Neural cell (in vitro differentiated cells): ENCODE measurements around the gene TMC6. TPM values are rescaled to one million over a fixed set of nuclear protein-coding genes. Genes with fewer than 3 reads are reported as not detected.

Experiments
- H2AFZ ChIP-seq: fragments of 200-600, 300-800 bp; sonication (generic), shearing (Covaris generic); 2 replicates; pipeline ENCODE4 v1.6.0; 2014; ENCODE audit warnings: low read depth, mild to moderate bottlenecking, antibody characterized with exemption, low read length, moderate library complexity
- H3F3A ChIP-seq: fragments of 200-600 bp; shearing (Covaris generic); 2 replicates; pipeline ENCODE4 v1.6.1; 2016; ENCODE audit warnings: mild to moderate bottlenecking, moderate library complexity, mixed read lengths, antibody characterized with exemption, low read length; ENCODE audit not compliant: insufficient read depth, poor library complexity, severe bottlenecking
- H3K27ac ChIP-seq: fragments of 200-600, 300-800 bp; sonication (generic), shearing (Covaris generic); 2 replicates; pipeline ENCODE4 v1.5.1; 2014; ENCODE audit warnings: mild to moderate bottlenecking, low read length, moderate library complexity
- H3K27me3 ChIP-seq: fragments of 300-800, 200-600 bp; sonication (generic), shearing (Covaris generic); 2 replicates; pipeline ENCODE4 v1.6.0; 2014; ENCODE audit warnings: mild to moderate bottlenecking, low read depth, low read length, moderate library complexity; ENCODE audit not compliant: insufficient read depth
- H3K36me3 ChIP-seq: fragments of 300-800, 200-600 bp; sonication (generic), shearing (Covaris generic); 2 replicates; pipeline ENCODE4 v1.5.1; 2014; ENCODE audit warnings: mild to moderate bottlenecking, antibody characterized with exemption, low read length, moderate library complexity; ENCODE audit not compliant: insufficient read depth
- H3K4me2 ChIP-seq: fragments of 300-800, 200-600 bp; sonication (generic), shearing (Covaris generic); 2 replicates; pipeline ENCODE4 v1.6.0; 2014; ENCODE audit warnings: mild to moderate bottlenecking, low read length
- H3K4me3 ChIP-seq: fragments of 300-800, 200-600 bp; sonication (generic), shearing (Covaris generic); 2 replicates; pipeline ENCODE4 v1.5.1; 2014; ENCODE audit warnings: mild to moderate bottlenecking, low read length, moderate library complexity
- H3K79me2 ChIP-seq: fragments of 200-600 bp; shearing (Covaris generic); replicated peaks from 2 replicates; pipeline ENCODE4 v1.6.0; 2014; ENCODE audit warnings: mild to moderate bottlenecking, low read length, moderate library complexity; ENCODE audit not compliant: insufficient read depth
- H3K9ac ChIP-seq: fragments of 300-800, 200-600 bp; sonication (generic), shearing (Covaris generic); 2 replicates; pipeline ENCODE4 v1.6.1; 2016; ENCODE audit warnings: mild to moderate bottlenecking, low read length, mixed read lengths
- H3K9me2 ChIP-seq: fragments of 200-600 bp; shearing (Covaris generic); 2 replicates; pipeline ENCODE4 v1.6.1; 2016; ENCODE audit warnings: mild to moderate bottlenecking, low read length, mixed read lengths; ENCODE audit not compliant: insufficient read depth
- H3K9me3 ChIP-seq: fragments of 200-600, 300-800 bp; sonication (generic), shearing (Covaris generic); 2 replicates; pipeline ENCODE4 v1.6.1; 2016; ENCODE audit warnings: mild to moderate bottlenecking, mixed run types, low read length, moderate library complexity, mixed read lengths
- H4K20me1 ChIP-seq: fragments of 200-600 bp; shearing (Covaris generic); 2 replicates; pipeline ENCODE4 v1.6.1; 2016; ENCODE audit warnings: mild to moderate bottlenecking, mixed run types; ENCODE audit not compliant: insufficient read depth
- EP300 ChIP-seq: fragments of 450-650 bp; conservative IDR thresholded peaks from 2 replicates; pipeline ENCODE4 v1.6.1; 2014; ENCODE audit warnings: antibody characterized with exemption, mild to moderate bottlenecking, moderate library complexity; ENCODE audit not compliant: poor library complexity, severe bottlenecking
- EZH2 ChIP-seq: fragments of 200-600, 300-800 bp; shearing (Covaris generic), sonication (generic); IDR thresholded peaks from 2 replicates; pipeline ENCODE4 v1.6.1; 2014; ENCODE audit warnings: antibody characterized with exemption, low read length, borderline replicate concordance, mild to moderate bottlenecking; ENCODE audit not compliant: insufficient read depth, poor library complexity, severe bottlenecking
- MXI1 ChIP-seq: fragments of 450-650 bp; conservative IDR thresholded peaks from 2 replicates; pipeline ENCODE4 v1.6.1; 2014; ENCODE audit warnings: antibody characterized with exemption, mild to moderate bottlenecking; ENCODE audit not compliant: poor library complexity, severe bottlenecking
- POLR2AphosphoS5 ChIP-seq: IDR thresholded peaks from 2 replicates; pipeline ENCODE4 v1.6.1; 2012
- RAD21 ChIP-seq: fragments of 450-650 bp; conservative IDR thresholded peaks from 2 replicates; pipeline ENCODE4 v1.6.1; 2014; ENCODE audit warnings: antibody characterized with exemption, mild to moderate bottlenecking, moderate library complexity
- SMC3 ChIP-seq: fragments of 450-650 bp; conservative IDR thresholded peaks from 2 replicates; pipeline ENCODE4 v1.6.1; 2014; ENCODE audit warnings: antibody characterized with exemption, mild to moderate bottlenecking, moderate library complexity; ENCODE audit not compliant: poor library complexity
- TAF1 ChIP-seq: IDR thresholded peaks from 2 replicates; pipeline ENCODE4 v1.6.1; 2012; ENCODE audit warnings: low read depth
- polyA plus RNA-seq: library from polyadenylated mRNA; depleted of rRNA; stranded (reverse); fragments of >200 nt; gene quantifications from 2 replicates; pipeline ENCODE4 v1.2.3, GENCODE V29; 2014
- TF ChIP-seq, protein P1 (sequence below): IDR thresholded peaks from 2 replicates; pipeline ENCODE4 v1.6.1; 2012; ENCODE audit warnings: borderline replicate concordance
- TF ChIP-seq, protein P2 (sequence below): fragments of 450-650 bp; IDR thresholded peaks from 2 replicates; pipeline ENCODE4 v1.5.1; 2014; ENCODE audit warnings: antibody characterized with exemption, mild to moderate bottlenecking, moderate library complexity; ENCODE audit not compliant: poor library complexity, severe bottlenecking

Gene TMC6
- polyA plus RNA-seq, 1 donor from 2014 or later, result 0.16 TPM

DNA sequence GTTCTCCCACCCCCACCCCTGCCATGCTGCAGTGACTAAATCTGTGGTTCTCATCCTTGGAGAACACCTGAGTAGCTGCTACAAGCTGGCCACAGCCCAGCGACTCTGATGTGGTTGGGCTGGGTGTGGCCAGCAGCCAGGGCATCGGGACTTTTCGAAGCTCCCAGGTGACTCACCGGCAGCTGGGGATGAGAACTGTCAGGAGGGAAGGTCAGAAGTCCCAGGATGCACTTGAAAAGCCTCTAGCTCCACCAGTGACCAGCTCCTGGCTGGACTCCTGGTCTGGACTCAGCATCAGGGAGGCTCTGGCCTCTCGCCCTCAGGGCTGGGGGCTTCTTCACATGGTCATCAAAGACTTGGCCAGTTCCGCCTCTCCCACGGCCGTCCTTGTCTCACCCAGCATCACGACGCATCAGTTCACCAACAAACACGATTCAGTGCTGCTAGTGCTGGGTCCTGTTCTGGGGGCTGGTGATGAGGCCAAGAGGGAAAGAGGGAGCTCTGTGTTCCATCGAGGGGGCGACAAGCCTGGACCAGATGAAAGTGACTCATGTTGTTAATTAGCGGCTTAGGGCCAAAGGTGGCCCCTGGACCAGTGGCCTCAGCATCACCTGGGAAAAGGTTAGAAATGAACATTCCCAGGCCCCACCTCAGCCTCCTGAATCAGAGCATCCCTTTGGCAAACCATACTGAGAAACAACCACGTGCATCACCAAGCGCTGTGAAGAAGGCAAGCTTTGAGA lies 13.7 kb upstream of the TMC6 start:
- H3F3A ChIP-seq, result no peaks in the 10 kb centered on the region
- H3K9ac ChIP-seq, result no peak overlapping the region
- H3K36me3 ChIP-seq, result no peaks in the 10 kb centered on the region
- H3K27me3 ChIP-seq, result no peaks in the 10 kb centered on the region
- TF ChIP-seq EP300, result no peak
- no peak for TF ChIP-seq TAF1
- TF ChIP-seq RAD21, result no peak
- no peak for TF ChIP-seq SMC3
- TF ChIP-seq, protein P1, sequence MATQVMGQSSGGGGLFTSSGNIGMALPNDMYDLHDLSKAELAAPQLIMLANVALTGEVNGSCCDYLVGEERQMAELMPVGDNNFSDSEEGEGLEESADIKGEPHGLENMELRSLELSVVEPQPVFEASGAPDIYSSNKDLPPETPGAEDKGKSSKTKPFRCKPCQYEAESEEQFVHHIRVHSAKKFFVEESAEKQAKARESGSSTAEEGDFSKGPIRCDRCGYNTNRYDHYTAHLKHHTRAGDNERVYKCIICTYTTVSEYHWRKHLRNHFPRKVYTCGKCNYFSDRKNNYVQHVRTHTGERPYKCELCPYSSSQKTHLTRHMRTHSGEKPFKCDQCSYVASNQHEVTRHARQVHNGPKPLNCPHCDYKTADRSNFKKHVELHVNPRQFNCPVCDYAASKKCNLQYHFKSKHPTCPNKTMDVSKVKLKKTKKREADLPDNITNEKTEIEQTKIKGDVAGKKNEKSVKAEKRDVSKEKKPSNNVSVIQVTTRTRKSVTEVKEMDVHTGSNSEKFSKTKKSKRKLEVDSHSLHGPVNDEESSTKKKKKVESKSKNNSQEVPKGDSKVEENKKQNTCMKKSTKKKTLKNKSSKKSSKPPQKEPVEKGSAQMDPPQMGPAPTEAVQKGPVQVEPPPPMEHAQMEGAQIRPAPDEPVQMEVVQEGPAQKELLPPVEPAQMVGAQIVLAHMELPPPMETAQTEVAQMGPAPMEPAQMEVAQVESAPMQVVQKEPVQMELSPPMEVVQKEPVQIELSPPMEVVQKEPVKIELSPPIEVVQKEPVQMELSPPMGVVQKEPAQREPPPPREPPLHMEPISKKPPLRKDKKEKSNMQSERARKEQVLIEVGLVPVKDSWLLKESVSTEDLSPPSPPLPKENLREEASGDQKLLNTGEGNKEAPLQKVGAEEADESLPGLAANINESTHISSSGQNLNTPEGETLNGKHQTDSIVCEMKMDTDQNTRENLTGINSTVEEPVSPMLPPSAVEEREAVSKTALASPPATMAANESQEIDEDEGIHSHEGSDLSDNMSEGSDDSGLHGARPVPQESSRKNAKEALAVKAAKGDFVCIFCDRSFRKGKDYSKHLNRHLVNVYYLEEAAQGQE, result no peak
- TF ChIP-seq MXI1, result no peak
- TF ChIP-seq, protein P2, sequence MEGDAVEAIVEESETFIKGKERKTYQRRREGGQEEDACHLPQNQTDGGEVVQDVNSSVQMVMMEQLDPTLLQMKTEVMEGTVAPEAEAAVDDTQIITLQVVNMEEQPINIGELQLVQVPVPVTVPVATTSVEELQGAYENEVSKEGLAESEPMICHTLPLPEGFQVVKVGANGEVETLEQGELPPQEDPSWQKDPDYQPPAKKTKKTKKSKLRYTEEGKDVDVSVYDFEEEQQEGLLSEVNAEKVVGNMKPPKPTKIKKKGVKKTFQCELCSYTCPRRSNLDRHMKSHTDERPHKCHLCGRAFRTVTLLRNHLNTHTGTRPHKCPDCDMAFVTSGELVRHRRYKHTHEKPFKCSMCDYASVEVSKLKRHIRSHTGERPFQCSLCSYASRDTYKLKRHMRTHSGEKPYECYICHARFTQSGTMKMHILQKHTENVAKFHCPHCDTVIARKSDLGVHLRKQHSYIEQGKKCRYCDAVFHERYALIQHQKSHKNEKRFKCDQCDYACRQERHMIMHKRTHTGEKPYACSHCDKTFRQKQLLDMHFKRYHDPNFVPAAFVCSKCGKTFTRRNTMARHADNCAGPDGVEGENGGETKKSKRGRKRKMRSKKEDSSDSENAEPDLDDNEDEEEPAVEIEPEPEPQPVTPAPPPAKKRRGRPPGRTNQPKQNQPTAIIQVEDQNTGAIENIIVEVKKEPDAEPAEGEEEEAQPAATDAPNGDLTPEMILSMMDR, result no peak
- no peak for TF ChIP-seq POLR2AphosphoS5
- no peak for TF ChIP-seq EZH2
- no peak overlapping the region for H3K4me3 ChIP-seq
- H3K9me3 ChIP-seq, result no peaks in the 10 kb centered on the region
- H3K27ac ChIP-seq, result no peak overlapping the region
- H3K79me2 ChIP-seq, result no peaks in the 10 kb centered on the region
- no peaks in the 10 kb centered on the region for H3K9me2 ChIP-seq
- H2AFZ ChIP-seq, result no peak overlapping the region
- H4K20me1 ChIP-seq, result no peaks in the 10 kb centered on the region
- no peak overlapping the region for H3K4me2 ChIP-seq

DNA sequence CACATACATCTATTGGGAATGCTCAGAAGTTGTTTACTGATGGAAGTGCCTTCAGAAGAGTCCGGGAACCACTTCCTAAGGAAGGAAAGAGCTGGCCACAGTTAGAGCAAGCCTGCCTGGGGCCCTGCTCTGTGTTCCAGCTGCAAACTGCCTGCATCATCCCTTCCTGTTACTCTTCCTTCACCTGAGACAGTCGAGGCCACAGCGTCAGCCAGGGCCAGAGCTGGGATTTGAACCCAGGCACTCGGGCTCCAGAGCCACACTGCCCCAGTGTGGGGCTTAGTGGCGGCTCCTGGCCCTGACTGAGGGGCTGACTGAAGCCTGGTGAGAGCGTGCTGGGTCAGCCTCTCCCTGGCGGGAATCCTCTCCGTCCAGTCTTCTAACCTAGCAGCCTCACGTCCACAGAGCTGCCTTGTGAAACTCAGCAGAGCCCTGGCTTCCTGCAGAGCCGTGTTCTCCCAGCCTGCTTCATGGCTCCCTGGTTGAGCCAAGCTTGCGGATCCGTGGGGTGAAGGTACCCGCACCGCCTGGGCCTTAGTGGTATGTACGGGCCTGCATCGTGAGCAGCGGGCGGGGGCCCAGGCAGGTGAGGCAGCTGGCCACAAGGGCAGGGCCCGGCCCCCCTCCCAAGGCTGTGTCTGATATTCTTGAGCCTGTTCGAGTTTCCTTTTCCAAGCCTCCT lies 13.0 kb upstream of the TMC6 start:
- no peaks in the 10 kb centered on the region for H4K20me1 ChIP-seq
- H3K27ac ChIP-seq, result no peak overlapping the region
- no peaks in the 10 kb centered on the region for H3K9me3 ChIP-seq
- no peaks in the 10 kb centered on the region for H3K27me3 ChIP-seq
- H3K4me2 ChIP-seq, result no peak overlapping the region
- no peaks in the 10 kb centered on the region for H3K79me2 ChIP-seq
- no peak overlapping the region for H3K9ac ChIP-seq
- no peak overlapping the region for H3K4me3 ChIP-seq
- H3K9me2 ChIP-seq, result no peaks in the 10 kb centered on the region
- H3K36me3 ChIP-seq, result no peaks in the 10 kb centered on the region
- no peaks in the 10 kb centered on the region for H3F3A ChIP-seq
- TF ChIP-seq, protein P2, result no peak
- no peak for TF ChIP-seq RAD21
- TF ChIP-seq EZH2, result no peak
- no peak for TF ChIP-seq MXI1
- no peak for TF ChIP-seq EP300
- TF ChIP-seq SMC3, result no peak
- no peak overlapping the region for H2AFZ ChIP-seq
